Astrocyte (in vitro differentiated cells and primary cell): ENCODE results near the gene EAF1. TPM values are rescaled to one million over a fixed set of nuclear protein-coding genes. Genes with fewer than 3 reads are reported as not detected.

Source experiments
- DNase-seq: peaks from one replicate; pipeline ENCODE4 v3.0.0-alpha.2; 2010; ENCODE audit warnings: low read depth
- FAIRE-seq: peaks from 2 replicates; lab custom pipeline; 2011; peaks lifted over from hg19 to GRCh38; lab: Jason Lieb, UNC
- H2AFZ ChIP-seq: 2 replicates; pipeline ENCODE4 v1.6.0; 2012; ENCODE audit warnings: low read depth, low read length, inconsistent platforms
- H3K27ac ChIP-seq: 2 replicates; pipeline ENCODE4 v1.5.1; 2011; ENCODE audit warnings: low read depth, low read length, inconsistent platforms
- H3K27me3 ChIP-seq: 2 replicates; pipeline ENCODE4 v1.6.0; 2011; ENCODE audit warnings: low read length, inconsistent platforms; ENCODE audit not compliant: insufficient read depth
- H3K36me3 ChIP-seq: 2 replicates; pipeline ENCODE4 v1.5.1; 2011; ENCODE audit warnings: low read length, inconsistent platforms; ENCODE audit not compliant: insufficient read depth
- H3K4me1 ChIP-seq: 2 replicates; pipeline ENCODE4 v1.5.1; 2011; ENCODE audit warnings: low read length, inconsistent platforms; ENCODE audit not compliant: insufficient read depth
- H3K4me2 ChIP-seq: 2 replicates; pipeline ENCODE4 v1.6.0; 2012; ENCODE audit warnings: low read length, inconsistent platforms
- H3K4me3 ChIP-seq: 2 replicates; pipeline ENCODE4 v1.5.1; 2011; ENCODE audit warnings: low read depth, mild to moderate bottlenecking, low read length, inconsistent platforms; ENCODE audit not compliant: insufficient read depth
- H3K79me2 ChIP-seq: 2 replicates; pipeline ENCODE4 v1.6.0; 2012; ENCODE audit warnings: mild to moderate bottlenecking, low read length, inconsistent platforms; ENCODE audit not compliant: insufficient read depth
- H3K9ac ChIP-seq: 2 replicates; pipeline ENCODE4 v1.6.0; 2012; ENCODE audit warnings: mild to moderate bottlenecking, low read length, inconsistent platforms
- H3K9me3 ChIP-seq: 2 replicates; pipeline ENCODE4 v1.5.1; 2012; ENCODE audit warnings: low read depth, mild to moderate bottlenecking, low read length, inconsistent platforms; ENCODE audit not compliant: insufficient read depth
- H4K20me1 ChIP-seq: 2 replicates; pipeline ENCODE4 v1.6.0; 2012; ENCODE audit warnings: low read length, inconsistent platforms; ENCODE audit not compliant: insufficient read depth
- H3K27ac Mint-ChIP-seq: one replicate; pipeline ENCODE4 v1.8.0; 2021; ENCODE audit warnings: mild to moderate bottlenecking, mixed read lengths; ENCODE audit not compliant: unreplicated experiment
- H3K27me3 Mint-ChIP-seq: one replicate; pipeline ENCODE4 v1.8.0; 2021; ENCODE audit warnings: low read depth, mixed read lengths; ENCODE audit not compliant: unreplicated experiment
- H3K36me3 Mint-ChIP-seq: one replicate; pipeline ENCODE4 v1.8.0; 2021; ENCODE audit warnings: low read depth, mixed read lengths; ENCODE audit not compliant: unreplicated experiment
- H3K4me1 Mint-ChIP-seq: one replicate; pipeline ENCODE4 v1.8.0; 2021; ENCODE audit warnings: low read depth, mixed read lengths; ENCODE audit not compliant: unreplicated experiment
- H3K4me3 Mint-ChIP-seq: one replicate; pipeline ENCODE4 v1.8.0; 2021; ENCODE audit warnings: mild to moderate bottlenecking, moderate library complexity, mixed read lengths; ENCODE audit not compliant: unreplicated experiment
- H3K9me3 Mint-ChIP-seq: one replicate; pipeline ENCODE4 v1.8.0; 2021; ENCODE audit warnings: mild to moderate bottlenecking, mixed read lengths; ENCODE audit not compliant: unreplicated experiment
- EZH2 ChIP-seq: IDR thresholded peaks from 2 replicates; pipeline ENCODE4 v1.6.1; 2012; ENCODE audit warnings: mild to moderate bottlenecking, low read length, inconsistent platforms; ENCODE audit not compliant: insufficient read depth
- total RNA-seq: library from RNA; stranded (reverse); gene quantifications from 2 replicates; pipeline ENCODE4 v1.2.1, GENCODE V29; 2021
- TF ChIP-seq, protein P1 (sequence below): IDR thresholded peaks from 2 replicates; pipeline ENCODE4 v1.5.1; 2011; ENCODE audit warnings: low read depth, mild to moderate bottlenecking, inconsistent platforms, low read length, moderate library complexity; ENCODE audit not compliant: insufficient read depth

Gene EAF1
- total RNA-seq, 1 donor from 2014 or later: 28.8 TPM

- no peak overlapping the region for H3K9ac ChIP-seq
- no peaks in the 10 kb centered on the region for H3K4me1 Mint-ChIP-seq
- no peak for FAIRE-seq
Observed at GRCh38 chr3:15475161-15475560, 47.8 kb downstream of the EAF1 start.

GRCh38 chr3:15476378-15476777 lies 49.0 kb downstream of the EAF1 start:
- Histone ChIP-seq H4K20me1 (no peaks in the 10 kb centered on the region), H3K4me3 (no peak overlapping the region), H3K27me3 (no peaks in the 10 kb centered on the region), H3K9ac (no peak overlapping the region), H3K4me1 (no peaks in the 10 kb centered on the region), H3K36me3 (no peaks in the 10 kb centered on the region), H3K27ac (no peak overlapping the region), H2AFZ (no peak overlapping the region), H3K79me2 (no peaks in the 10 kb centered on the region), H3K9me3 (no peaks in the 10 kb centered on the region), H3K4me2 (no peak overlapping the region)
- TF ChIP-seq, protein P1, sequence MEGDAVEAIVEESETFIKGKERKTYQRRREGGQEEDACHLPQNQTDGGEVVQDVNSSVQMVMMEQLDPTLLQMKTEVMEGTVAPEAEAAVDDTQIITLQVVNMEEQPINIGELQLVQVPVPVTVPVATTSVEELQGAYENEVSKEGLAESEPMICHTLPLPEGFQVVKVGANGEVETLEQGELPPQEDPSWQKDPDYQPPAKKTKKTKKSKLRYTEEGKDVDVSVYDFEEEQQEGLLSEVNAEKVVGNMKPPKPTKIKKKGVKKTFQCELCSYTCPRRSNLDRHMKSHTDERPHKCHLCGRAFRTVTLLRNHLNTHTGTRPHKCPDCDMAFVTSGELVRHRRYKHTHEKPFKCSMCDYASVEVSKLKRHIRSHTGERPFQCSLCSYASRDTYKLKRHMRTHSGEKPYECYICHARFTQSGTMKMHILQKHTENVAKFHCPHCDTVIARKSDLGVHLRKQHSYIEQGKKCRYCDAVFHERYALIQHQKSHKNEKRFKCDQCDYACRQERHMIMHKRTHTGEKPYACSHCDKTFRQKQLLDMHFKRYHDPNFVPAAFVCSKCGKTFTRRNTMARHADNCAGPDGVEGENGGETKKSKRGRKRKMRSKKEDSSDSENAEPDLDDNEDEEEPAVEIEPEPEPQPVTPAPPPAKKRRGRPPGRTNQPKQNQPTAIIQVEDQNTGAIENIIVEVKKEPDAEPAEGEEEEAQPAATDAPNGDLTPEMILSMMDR: no peak
- Mint-ChIP-seq H3K27me3 (peaks cover 4% of the 10 kb centered on the region), H3K27ac (no peak overlapping the region), H3K4me3 (no peak overlapping the region), H3K9me3 (peaks cover 1% of the 10 kb centered on the region), H3K4me1 (no peaks in the 10 kb centered on the region), H3K36me3 (peaks cover 3% of the 10 kb centered on the region)
- FAIRE-seq (no peak), DNase-seq (no peak)

More at GRCh38 chr3:15475161-15475560, 47.8 kb downstream of the EAF1 start:
- Histone ChIP-seq H4K20me1 (no peaks in the 10 kb centered on the region), H3K36me3 (no peaks in the 10 kb centered on the region), H2AFZ (no peak overlapping the region), H3K4me1 (no peaks in the 10 kb centered on the region), H3K27me3 (no peaks in the 10 kb centered on the region), H3K79me2 (no peaks in the 10 kb centered on the region), H3K9me3 (no peaks in the 10 kb centered on the region), H3K4me2 (no peak overlapping the region), H3K4me3 (no peak overlapping the region), H3K27ac (no peak overlapping the region)
- Mint-ChIP-seq H3K27ac (no peak overlapping the region), H3K9me3 (peaks cover 1% of the 10 kb centered on the region), H3K4me3 (no peak overlapping the region), H3K27me3 (peaks cover 11% of the 10 kb centered on the region), H3K36me3 (no peaks in the 10 kb centered on the region)
- no peak for TF ChIP-seq EZH2
- TF ChIP-seq, protein P1: no peak
- no peak for DNase-seq

- no peak for FAIRE-seq
Observed at GRCh38 chr3:15477951-15478639, 50.7 kb downstream of the EAF1 start.

More at GRCh38 chr3:15477951-15478639, 50.7 kb downstream of the EAF1 start:
- H3K4me1 ChIP-seq: no peaks in the 10 kb centered on the region
- no peaks in the 10 kb centered on the region for H4K20me1 ChIP-seq
- Mint-ChIP-seq H3K4me3 (no peak overlapping the region), H3K27me3 (peaks cover 14% of the 10 kb centered on the region), H3K9me3 (peaks cover 9% of the 10 kb centered on the region), H3K27ac (no peak overlapping the region), H3K4me1 (no peaks in the 10 kb centered on the region), H3K36me3 (peaks cover 5% of the 10 kb centered on the region)
- no peak overlapping the region for H3K4me3 ChIP-seq
- no peak for TF ChIP-seq EZH2
- no peak overlapping the region for H3K27ac ChIP-seq
- no peak overlapping the region for H3K4me2 ChIP-seq
- H2AFZ ChIP-seq: no peak overlapping the region
- H3K9ac ChIP-seq: no peak overlapping the region
- DNase-seq: no peak
- H3K9me3 ChIP-seq: no peaks in the 10 kb centered on the region
- no peaks in the 10 kb centered on the region for H3K27me3 ChIP-seq
- no peaks in the 10 kb centered on the region for H3K36me3 ChIP-seq
- no peaks in the 10 kb centered on the region for H3K79me2 ChIP-seq
